Mesendoderm (in vitro differentiated cells): ENCODE data around the gene EXOC1.

Experiments
- DNase-seq: peaks from one replicate; pipeline ENCODE4 v3.0.0; 2013
- H2AK5ac ChIP-seq: 2 replicates; pipeline ENCODE4 v1.6.1; 2013; ENCODE audit warnings: low read length, inconsistent platforms
- H2BK120ac ChIP-seq: 2 replicates; pipeline ENCODE4 v1.6.1; 2013; ENCODE audit warnings: low read depth, mild to moderate bottlenecking, low read length, moderate library complexity, mixed read lengths
- H2BK15ac ChIP-seq: replicated peaks from 2 replicates; pipeline ENCODE4 v1.6.1; 2013; ENCODE audit warnings: low read depth, mild to moderate bottlenecking, moderate library complexity
- H2BK5ac ChIP-seq: 2 replicates; pipeline ENCODE4 v1.6.1; 2013; ENCODE audit warnings: low read length, inconsistent platforms
- H3K18ac ChIP-seq: 2 replicates; pipeline ENCODE4 v1.6.1; 2013; ENCODE audit warnings: mild to moderate bottlenecking, low read length, mixed read lengths
- H3K23ac ChIP-seq: one replicate; pipeline ENCODE4 v1.6.1; 2013; ENCODE audit warnings: low read length
- H3K27ac ChIP-seq: 2 replicates; pipeline ENCODE4 v1.5.1; 2013; ENCODE audit warnings: low read depth, mild to moderate bottlenecking, inconsistent platforms, low read length, moderate library complexity
- H3K27me3 ChIP-seq: 2 replicates; pipeline ENCODE4 v1.6.1; 2013; ENCODE audit warnings: low read length, control low read depth, mild to moderate bottlenecking, inconsistent platforms; ENCODE audit not compliant: insufficient read depth, poor library complexity
- H3K36me3 ChIP-seq: 2 replicates; pipeline ENCODE4 v1.6.1; 2013; ENCODE audit warnings: low read length, inconsistent platforms; ENCODE audit not compliant: control insufficient read depth, insufficient read depth
- H3K4ac ChIP-seq: one replicate; pipeline ENCODE4 v1.6.1; 2013; ENCODE audit warnings: low read depth, mild to moderate bottlenecking, low read length, moderate library complexity
- H3K4me1 ChIP-seq: 2 replicates; pipeline ENCODE4 v1.6.1; 2013; ENCODE audit warnings: low read depth, low read length, inconsistent platforms; ENCODE audit not compliant: control insufficient read depth
- H3K4me2 ChIP-seq: 2 replicates; pipeline ENCODE4 v1.6.1; 2013; ENCODE audit warnings: low read length
- H3K4me3 ChIP-seq: 2 replicates; pipeline ENCODE4 v1.5.1; 2013; ENCODE audit warnings: mild to moderate bottlenecking, low read length
- H3K56ac ChIP-seq: one replicate; pipeline ENCODE4 v1.6.1; 2013; ENCODE audit warnings: low read length
- H3K79me1 ChIP-seq: 2 replicates; pipeline ENCODE4 v1.6.1; 2013; ENCODE audit warnings: low read length, inconsistent platforms
- H3K79me2 ChIP-seq: 2 replicates; pipeline ENCODE4 v1.6.1; 2013; ENCODE audit warnings: mild to moderate bottlenecking, low read length; ENCODE audit not compliant: control insufficient read depth, insufficient read depth
- H3K9ac ChIP-seq: 2 replicates; pipeline ENCODE4 v1.6.1; 2013; ENCODE audit warnings: low read length, inconsistent platforms
- H4K5ac ChIP-seq: one replicate; pipeline ENCODE4 v1.6.1; 2013; ENCODE audit warnings: low read length
- H4K8ac ChIP-seq: one replicate; pipeline ENCODE4 v1.6.1; 2013; ENCODE audit warnings: low read depth, mild to moderate bottlenecking, control low read depth, low read length, moderate library complexity
- WGBS: extraction: QIAGEN DNeasy Blood & Tissue Kit; methylation state at CpG from one replicate; pipeline ENCODE4 v1.1.7; 2013; ENCODE audit warnings: low lambda C conversion rate, missing lambda C conversion rate; ENCODE audit not compliant: insufficient coverage; ENCODE audit errors: extremely low coverage; 5-methylcytosine and 5-hydroxymethylcytosine counted together

EXOC1 gene

GRCh38 chr4:55907469-55907868 is 54.0 kb downstream of the EXOC1 start:
- Histone ChIP-seq H3K4me1 (no peaks in the 10 kb centered on the region), H3K4me3 (no peak overlapping the region), H3K27me3 (no peaks in the 10 kb centered on the region), H3K9ac (no peak overlapping the region), H2AK5ac (no peak overlapping the region), H3K56ac (no peak overlapping the region), H2BK5ac (no peak overlapping the region), H3K4ac (no peak overlapping the region), H2BK15ac (no peak overlapping the region), H3K36me3 (no peaks in the 10 kb centered on the region), H3K79me1 (no peaks in the 10 kb centered on the region), H3K18ac (no peak overlapping the region), H4K8ac (no peak overlapping the region), H3K27ac (no peak overlapping the region), H4K5ac (no peak overlapping the region), H2BK120ac (no peak overlapping the region), H3K79me2 (no peaks in the 10 kb centered on the region), H3K23ac (no peak overlapping the region), H3K4me2 (no peak overlapping the region)
- no peak for DNase-seq

- Histone ChIP-seq H3K79me2 (no peaks in the 10 kb centered on the region), H2BK120ac (no peak overlapping the region), H2BK5ac (no peak overlapping the region), H2AK5ac (no peak overlapping the region), H3K4me2 (no peak overlapping the region), H3K79me1 (no peaks in the 10 kb centered on the region), H3K18ac (no peak overlapping the region), H3K4ac (no peak overlapping the region), H4K5ac (no peak overlapping the region), H2BK15ac (no peak overlapping the region), H3K56ac (no peak overlapping the region), H3K36me3 (no peaks in the 10 kb centered on the region), H3K9ac (no peak overlapping the region), H4K8ac (no peak overlapping the region), H3K4me3 (no peak overlapping the region), H3K27me3 (no peaks in the 10 kb centered on the region), H3K27ac (no peak overlapping the region), H3K4me1 (no peaks in the 10 kb centered on the region), H3K23ac (no peak overlapping the region)
- no CpG with 5 or more reads among the region's 1 CpG for WGBS
- no peak for DNase-seq
Observed at GRCh38 chr4:55910140-55910539, 56.7 kb downstream of the EXOC1 start.

GRCh38 chr4:55912249-55912648 is 58.8 kb downstream of the EXOC1 start:
- Histone ChIP-seq H3K56ac (no peak overlapping the region), H3K27me3 (no peaks in the 10 kb centered on the region), H4K8ac (no peak overlapping the region), H3K79me1 (no peaks in the 10 kb centered on the region), H3K79me2 (no peaks in the 10 kb centered on the region), H3K18ac (no peak overlapping the region), H4K5ac (no peak overlapping the region), H2BK120ac (no peak overlapping the region), H3K4me2 (no peak overlapping the region), H3K27ac (no peak overlapping the region), H3K36me3 (no peaks in the 10 kb centered on the region), H3K23ac (no peak overlapping the region), H3K9ac (no peak overlapping the region), H2BK15ac (no peak overlapping the region), H3K4me1 (no peaks in the 10 kb centered on the region), H2AK5ac (no peak overlapping the region), H3K4ac (no peak overlapping the region), H2BK5ac (no peak overlapping the region), H3K4me3 (no peak overlapping the region)
- no CpG with 5 or more reads among the region's 6 CpGs for WGBS
- no peak for DNase-seq

GRCh38 chr4:55920571-55920970 is 67.1 kb downstream of the EXOC1 start:
- Histone ChIP-seq H2BK120ac (no peak overlapping the region), H4K5ac (no peak overlapping the region), H3K79me2 (no peaks in the 10 kb centered on the region), H2AK5ac (no peak overlapping the region), H3K23ac (no peak overlapping the region), H3K4me2 (no peak overlapping the region), H3K36me3 (no peaks in the 10 kb centered on the region), H4K8ac (no peak overlapping the region), H3K79me1 (no peaks in the 10 kb centered on the region), H3K4ac (no peak overlapping the region), H3K4me1 (no peaks in the 10 kb centered on the region), H3K9ac (no peak overlapping the region), H3K27ac (no peak overlapping the region), H3K18ac (no peak overlapping the region), H3K56ac (no peak overlapping the region), H3K27me3 (no peaks in the 10 kb centered on the region), H3K4me3 (no peak overlapping the region), H2BK15ac (no peak overlapping the region), H2BK5ac (no peak overlapping the region)
- no peak for DNase-seq
- WGBS: no CpG with 5 or more reads among the region's 5 CpGs

GRCh38 chr4:55921093-55921492 is 67.6 kb downstream of the EXOC1 start:
- no peak overlapping the region for H3K56ac ChIP-seq
- no peak overlapping the region for H3K4me3 ChIP-seq
- no peak overlapping the region for H2AK5ac ChIP-seq
- H3K4me2 ChIP-seq: no peak overlapping the region
- H3K27me3 ChIP-seq: no peaks in the 10 kb centered on the region
- DNase-seq: no peak
- H3K23ac ChIP-seq: no peak overlapping the region
- no peaks in the 10 kb centered on the region for H3K4me1 ChIP-seq
- no peak overlapping the region for H3K27ac ChIP-seq
- H3K18ac ChIP-seq: no peak overlapping the region
- H3K9ac ChIP-seq: no peak overlapping the region
- no peak overlapping the region for H2BK15ac ChIP-seq
- no CpG with 5 or more reads among the region's 3 CpGs for WGBS
- no peak overlapping the region for H3K4ac ChIP-seq
- H3K36me3 ChIP-seq: no peaks in the 10 kb centered on the region
- H2BK5ac ChIP-seq: no peak overlapping the region
- no peaks in the 10 kb centered on the region for H3K79me2 ChIP-seq
- no peaks in the 10 kb centered on the region for H3K79me1 ChIP-seq
- H4K5ac ChIP-seq: no peak overlapping the region
- H4K8ac ChIP-seq: no peak overlapping the region
- no peak overlapping the region for H2BK120ac ChIP-seq

- Histone ChIP-seq H2AK5ac (no peak overlapping the region), H3K9ac (no peak overlapping the region), H3K27me3 (no peaks in the 10 kb centered on the region), H3K36me3 (no peaks in the 10 kb centered on the region), H3K4ac (no peak overlapping the region), H2BK5ac (no peak overlapping the region), H3K4me1 (peaks cover 7% of the 10 kb centered on the region), H3K18ac (no peak overlapping the region), H3K4me3 (no peak overlapping the region), H4K8ac (no peak overlapping the region), H3K56ac (no peak overlapping the region), H3K27ac (no peak overlapping the region), H3K4me2 (no peak overlapping the region), H3K79me2 (no peaks in the 10 kb centered on the region), H2BK120ac (no peak overlapping the region), H3K79me1 (no peaks in the 10 kb centered on the region), H3K23ac (no peak overlapping the region), H4K5ac (no peak overlapping the region), H2BK15ac (no peak overlapping the region)
- DNase-seq: no peak
- WGBS: no CpG with 5 or more reads among the region's 4 CpGs
Observed at GRCh38 chr4:55925241-55925640, 71.8 kb downstream of the EXOC1 start.
